Colon (tissue), 2 donors: ENCODE data around the gene CRELD1.

Experiments
- FAIRE-seq: peaks from 2 replicates; lab custom pipeline; 2012; peaks lifted over from hg19 to GRCh38; lab: Jason Lieb, UNC
- donor health status: control.
- donor health status: control.

Gene CRELD1

DNA sequence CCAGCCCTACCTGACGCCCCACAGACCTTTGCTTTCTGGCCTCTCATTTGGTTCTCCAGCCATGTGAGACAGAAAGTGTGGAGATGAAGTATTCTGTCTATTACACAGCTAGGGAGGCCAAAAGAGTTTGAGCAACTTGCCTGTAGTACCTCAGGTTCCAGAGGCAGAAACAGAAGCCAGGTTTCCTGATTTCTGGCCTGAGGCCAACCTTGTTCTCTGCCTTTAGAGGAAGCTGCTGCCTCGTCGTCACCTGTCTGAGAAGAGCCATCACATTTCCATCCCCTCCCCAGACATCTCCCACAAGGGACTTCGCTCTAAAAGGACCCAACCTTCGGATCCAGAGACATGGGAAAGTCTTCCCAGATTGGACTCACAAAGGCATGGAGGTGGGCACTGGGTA, 27.2 kb upstream of the CRELD1 start:
- no peak for FAIRE-seq

DNA sequence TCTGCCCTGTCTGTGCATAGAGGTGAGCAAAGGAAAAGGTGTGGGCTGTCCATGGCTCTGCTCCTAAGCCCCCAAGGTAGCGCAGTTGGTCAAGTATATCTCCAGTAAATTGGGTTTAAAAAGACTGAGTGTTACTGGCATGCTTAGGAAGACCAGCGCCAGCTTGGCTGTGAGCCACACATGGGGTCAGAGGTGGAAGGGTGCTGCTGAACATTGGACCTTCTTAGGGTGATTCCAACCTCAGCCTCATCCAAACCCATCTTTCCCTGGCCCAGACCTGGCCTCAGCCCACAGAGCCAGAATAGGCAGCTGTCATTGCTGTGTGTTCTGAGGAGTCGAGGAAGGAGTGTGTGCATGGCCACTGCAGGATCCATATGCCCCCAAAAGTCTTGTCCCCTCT, 25.3 kb upstream of the CRELD1 start:
- FAIRE-seq = no peak

DNA sequence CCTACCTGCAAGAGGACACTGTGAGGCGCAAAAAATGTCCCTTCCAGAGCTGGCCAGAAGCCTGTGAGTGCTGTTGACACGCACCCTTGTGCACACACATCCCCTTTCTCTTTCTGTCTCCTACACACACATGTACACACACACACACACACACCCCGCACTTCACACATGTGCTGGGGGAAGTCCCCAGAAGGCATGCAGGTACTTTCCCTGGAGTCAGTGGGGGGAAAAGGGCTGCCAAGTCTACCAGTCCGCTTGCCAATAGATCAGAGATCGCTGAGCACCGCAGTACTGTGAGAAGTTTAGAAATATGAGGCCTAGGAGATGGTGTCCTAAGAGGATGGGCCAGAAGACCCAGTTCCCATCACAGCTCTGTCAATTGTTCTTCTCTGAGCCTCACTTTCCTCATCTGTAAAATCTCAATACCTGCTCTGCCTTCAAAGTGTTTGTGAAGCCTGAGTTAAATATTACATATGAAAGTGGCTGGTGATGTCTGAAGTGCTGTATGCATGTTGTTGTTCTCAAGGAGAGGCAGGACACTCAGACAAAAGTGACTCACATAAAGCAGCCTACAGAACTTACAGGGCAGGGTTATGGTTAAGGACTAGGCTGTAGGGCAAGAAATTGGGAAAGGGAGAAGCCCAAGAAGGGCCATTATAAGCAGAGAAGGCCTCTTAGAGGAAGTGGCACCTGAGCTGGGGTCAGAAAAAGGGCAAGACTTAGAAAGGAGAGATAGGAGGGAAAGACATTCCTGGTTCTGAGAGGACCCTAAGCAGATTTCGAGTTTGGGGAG, 24.2 kb upstream of the CRELD1 start:
- FAIRE-seq = no peak

GRCh38 chr3:9911863-9912262, 21.8 kb upstream of the CRELD1 start:
- FAIRE-seq = no peak

GRCh38 chr3:9912294-9912935, 21.2 kb upstream of the CRELD1 start:
- no peak for FAIRE-seq

DNA sequence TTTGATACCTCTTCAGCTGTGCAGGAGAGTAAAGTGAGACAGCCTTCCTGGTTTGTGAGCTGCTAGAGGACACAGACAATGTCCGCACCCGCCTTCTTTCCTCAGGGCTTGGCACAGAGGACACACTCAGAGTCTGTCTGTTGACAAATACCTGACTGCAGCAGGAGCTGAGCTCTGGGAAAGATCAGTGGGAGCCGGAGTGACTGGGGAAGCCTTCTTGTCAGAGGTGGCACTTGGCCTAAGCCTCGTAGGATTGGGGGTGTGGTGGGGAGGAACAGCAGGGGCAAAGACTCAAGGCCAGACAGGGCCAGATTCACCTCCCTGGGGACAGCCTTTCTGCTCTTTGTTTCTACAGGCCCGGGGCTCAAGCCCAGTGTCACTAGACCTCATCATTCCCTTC, 20.0 kb upstream of the CRELD1 start:
- no peak for FAIRE-seq

DNA sequence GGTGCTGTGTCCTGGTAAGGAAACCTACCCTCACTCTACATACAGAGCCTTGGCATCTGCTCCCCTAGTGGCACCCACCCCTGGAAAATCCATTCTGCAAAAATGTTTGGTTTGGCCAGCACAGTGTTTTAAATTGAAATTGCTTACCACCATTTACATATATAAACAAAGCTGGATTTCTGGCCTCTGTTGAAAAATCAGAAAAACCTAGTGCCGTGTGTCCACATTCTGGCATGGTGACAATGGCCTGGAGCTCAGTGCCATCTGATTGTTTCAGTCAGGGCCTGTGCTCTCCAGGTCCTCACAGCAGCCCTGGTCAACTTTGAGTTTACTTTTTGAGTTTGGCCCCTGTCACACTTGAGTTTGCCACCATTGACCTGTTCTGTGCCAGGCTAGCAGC, 19.6 kb upstream of the CRELD1 start:
- no peak for FAIRE-seq

DNA sequence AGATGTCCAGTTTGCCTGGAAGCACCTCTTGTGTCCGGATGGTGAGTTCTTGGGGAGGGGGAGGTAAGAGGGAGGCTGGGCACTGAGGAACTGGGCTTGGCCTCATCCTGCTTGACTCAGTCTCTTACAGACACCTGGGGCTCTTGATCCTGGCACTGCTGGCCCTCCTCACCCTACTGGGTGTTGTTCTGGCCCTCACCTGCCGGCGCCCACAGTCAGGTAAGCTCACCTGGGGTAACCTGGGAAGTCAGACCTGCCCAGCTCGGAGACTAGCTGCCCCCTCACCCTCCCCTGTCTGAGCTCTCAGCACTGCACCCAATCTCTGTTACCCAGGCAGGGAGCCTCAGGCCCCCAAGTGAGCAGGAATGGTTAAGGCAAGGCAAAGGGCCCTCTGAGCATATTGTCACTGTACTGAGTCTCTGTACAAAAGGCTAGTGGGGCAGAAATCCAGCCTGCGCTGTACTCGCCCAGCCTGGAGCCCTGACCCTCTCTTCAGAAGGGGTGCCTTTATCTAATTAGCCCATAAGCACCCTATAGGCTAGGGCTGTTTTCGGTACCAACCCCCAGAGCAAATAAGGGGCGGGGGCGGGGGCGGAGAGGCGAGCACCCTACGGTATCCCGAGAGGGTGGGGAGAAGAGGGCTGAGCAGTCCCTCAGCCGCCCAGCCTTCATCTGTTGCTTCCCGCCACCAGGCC, 18.9 kb upstream of the CRELD1 start:
- FAIRE-seq = no peak

DNA sequence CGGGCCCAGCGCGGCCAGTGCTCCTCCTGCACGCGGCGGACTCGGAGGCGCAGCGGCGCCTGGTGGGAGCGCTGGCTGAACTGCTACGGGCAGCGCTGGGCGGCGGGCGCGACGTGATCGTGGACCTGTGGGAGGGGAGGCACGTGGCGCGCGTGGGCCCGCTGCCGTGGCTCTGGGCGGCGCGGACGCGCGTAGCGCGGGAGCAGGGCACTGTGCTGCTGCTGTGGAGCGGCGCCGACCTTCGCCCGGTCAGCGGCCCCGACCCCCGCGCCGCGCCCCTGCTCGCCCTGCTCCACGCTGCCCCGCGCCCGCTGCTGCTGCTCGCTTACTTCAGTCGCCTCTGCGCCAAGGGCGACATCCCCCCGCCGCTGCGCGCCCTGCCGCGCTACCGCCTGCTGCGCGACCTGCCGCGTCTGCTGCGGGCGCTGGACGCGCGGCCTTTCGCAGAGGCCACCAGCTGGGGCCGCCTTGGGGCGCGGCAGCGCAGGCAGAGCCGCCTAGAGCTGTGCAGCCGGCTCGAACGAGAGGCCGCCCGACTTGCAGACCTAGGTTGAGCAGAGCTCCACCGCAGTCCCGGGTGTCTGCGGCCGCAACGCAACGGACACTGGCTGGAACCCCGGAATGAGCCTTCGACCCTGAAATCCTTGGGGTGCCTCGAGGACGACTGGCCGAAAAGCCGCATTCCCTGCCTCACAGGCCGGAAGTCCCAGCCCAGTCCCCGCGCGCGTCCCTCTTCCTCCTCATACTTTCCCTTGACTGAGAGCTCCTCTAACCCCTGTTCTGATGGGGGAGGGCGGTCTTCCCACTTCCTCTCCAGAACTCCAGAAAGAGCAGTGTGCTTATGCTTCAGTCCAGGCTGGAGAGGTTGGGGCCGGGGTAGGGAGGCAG, 18.1 kb upstream of the CRELD1 start:
- no peak for FAIRE-seq

DNA sequence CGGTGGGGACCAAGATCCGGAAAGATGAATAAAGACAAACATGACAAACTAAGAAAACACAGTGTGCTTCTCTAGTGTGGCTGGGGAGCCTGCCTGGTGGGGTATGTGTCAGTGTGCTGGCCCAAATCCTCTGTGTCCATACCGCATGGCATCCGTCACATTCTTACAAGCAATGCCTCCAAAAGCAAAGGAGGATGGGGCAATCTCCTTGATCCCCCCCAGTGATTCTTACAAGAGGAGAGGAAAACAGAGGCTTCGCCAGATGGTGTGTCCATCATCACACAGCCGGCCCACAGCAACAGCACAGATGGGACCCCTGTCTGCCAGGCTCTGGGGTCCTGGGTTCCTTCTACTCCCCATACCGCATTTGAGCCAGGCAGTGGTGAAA, 17.3 kb upstream of the CRELD1 start:
- FAIRE-seq = no peak

DNA sequence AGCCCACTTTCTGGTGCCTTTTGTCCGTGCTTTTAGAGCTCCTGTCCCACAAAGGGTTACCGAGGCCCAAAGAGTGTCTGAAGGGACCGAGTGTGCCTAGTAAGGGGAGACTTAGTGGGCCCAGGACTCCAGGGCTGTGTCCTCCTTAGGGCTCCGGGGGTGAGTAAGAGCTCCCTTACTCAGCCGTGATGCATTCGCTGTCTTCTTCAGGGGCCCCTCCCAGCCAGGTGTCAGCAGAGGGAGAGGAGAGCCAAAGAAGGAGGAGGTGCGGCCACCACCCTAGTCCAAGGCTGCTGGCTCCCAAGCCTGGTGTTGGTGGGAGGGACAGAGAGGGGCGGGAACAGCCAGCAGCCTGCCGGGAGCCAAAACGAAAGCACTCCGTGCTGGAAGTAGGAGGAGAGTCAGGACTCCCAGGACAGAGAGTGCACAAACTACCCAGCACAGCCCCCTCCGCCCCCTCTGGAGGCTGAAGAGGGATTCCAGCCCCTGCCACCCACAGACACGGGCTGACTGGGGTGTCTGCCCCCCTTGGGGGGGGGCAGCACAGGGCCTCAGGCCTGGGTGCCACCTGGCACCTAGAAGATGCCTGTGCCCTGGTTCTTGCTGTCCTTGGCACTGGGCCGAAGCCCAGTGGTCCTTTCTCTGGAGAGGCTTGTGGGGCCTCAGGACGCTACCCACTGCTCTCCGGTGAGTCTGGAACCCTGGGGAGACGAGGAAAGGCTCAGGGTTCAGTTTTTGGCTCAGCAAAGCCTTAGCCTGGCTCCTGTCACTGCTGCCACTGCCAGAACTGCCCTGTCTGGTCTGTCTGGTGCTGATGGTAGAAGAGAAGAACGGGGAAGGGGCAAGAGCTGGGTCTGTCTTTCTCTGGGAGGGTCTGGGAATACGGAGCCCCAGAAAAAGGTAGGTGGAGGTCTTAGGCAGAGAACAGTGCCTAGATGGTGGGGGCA, 16.6 kb upstream of the CRELD1 start, which contains the start of gene IL17RC:
IL17RC (plus strand) TSS at position 365 of the 947 bp plus-strand sequence; CDS start at position 583, 218 bp downstream.
- no peak for FAIRE-seq

DNA sequence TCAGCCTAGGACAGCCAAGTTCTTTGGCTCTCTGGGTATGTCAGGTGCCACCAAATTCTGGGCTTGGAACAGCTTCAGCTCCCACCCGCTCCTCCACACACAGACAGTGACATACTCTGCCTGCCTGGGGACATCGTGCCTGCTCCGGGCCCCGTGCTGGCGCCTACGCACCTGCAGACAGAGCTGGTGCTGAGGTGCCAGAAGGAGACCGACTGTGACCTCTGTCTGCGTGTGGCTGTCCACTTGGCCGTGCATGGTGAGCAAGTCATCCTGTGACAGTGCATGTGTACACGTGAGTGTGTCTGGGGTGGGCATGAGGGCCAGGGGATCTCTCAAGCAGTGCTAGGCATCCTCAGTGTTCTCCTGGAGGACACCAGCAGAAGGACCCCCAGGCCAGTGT, 15.8 kb upstream of the CRELD1 start:
- no peak for FAIRE-seq

DNA sequence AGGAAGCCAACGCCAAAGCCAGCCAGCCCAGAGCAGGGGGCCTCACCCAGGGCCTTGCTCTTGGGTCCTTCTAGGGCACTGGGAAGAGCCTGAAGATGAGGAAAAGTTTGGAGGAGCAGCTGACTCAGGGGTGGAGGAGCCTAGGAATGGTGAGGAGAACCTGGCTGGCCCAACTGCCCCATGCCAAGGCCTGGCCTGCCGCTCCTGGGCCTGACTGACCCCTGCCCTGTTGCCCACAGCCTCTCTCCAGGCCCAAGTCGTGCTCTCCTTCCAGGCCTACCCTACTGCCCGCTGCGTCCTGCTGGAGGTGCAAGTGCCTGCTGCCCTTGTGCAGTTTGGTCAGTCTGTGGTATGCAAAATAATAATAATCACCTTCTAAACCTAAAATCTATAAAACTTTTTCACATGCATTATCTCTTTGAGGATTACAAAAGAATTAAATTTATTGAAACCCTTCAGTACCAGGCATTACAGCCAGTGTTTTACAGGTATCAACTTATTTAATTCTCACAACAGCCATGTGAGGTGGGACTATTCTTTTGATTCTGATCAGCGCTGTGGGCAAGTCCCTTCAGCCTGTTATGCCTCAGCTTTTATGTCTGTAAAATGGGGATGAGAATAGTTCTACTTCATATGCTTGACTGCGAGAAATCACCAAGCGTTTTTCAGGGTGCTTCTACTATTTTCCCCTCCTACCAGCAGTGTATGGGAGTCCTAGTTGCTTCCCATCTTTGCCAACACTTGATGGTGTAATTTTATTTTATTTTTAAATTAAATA, 15.2 kb upstream of the CRELD1 start:
- FAIRE-seq = no peak

DNA sequence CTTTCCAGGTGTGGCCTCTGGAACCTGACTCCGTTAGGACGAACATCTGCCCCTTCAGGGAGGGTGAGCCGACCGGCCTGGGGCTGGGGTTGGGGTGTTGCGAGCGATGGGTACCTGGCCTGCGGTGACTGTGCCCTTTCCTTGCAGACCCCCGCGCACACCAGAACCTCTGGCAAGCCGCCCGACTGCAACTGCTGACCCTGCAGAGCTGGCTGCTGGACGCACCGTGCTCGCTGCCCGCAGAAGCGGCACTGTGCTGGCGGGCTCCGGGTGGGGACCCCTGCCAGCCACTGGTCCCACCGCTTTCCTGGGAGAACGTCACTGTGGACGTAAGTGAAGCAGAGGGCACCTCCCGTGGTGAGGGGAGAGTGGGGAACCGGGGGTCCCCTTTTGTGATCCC, 5.5 kb upstream of the CRELD1 start:
- no peak for FAIRE-seq

DNA sequence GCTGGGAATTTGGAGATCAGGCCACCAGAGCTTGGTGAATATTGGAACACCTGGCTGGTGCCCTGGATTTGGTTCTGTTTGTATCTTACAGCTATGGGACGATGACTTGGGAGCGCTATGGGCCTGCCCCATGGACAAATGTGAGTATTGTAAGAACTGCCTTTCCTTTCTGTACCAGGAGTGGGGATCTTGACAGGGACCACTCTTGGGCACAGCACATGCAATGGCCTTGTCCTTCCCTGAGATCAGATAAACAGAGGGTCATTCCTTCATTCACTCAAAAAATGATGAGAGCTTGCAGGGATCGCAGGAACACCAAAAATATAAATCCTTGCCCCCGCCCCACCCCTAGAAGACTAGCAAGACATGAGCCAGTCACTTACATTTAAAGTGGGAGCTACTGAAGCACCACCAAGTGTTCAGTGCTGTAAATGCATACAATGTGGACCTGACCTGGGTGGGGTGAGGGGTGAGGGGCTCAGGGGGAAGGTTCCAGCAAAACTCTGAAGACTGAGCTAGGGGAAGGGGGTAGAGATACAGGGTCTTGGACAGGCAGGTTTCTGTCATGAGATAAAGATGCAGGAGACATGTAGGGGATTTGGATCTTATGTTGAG, 2.7 kb upstream of the CRELD1 start:
- FAIRE-seq = no peak

GRCh38 chr3:9932535-9932842, 1.1 kb upstream of the CRELD1 start:
- FAIRE-seq = no peak

- no peak for FAIRE-seq
Measured at GRCh38 chr3:9932843-9933560, 632 bp upstream of the CRELD1 start.

DNA sequence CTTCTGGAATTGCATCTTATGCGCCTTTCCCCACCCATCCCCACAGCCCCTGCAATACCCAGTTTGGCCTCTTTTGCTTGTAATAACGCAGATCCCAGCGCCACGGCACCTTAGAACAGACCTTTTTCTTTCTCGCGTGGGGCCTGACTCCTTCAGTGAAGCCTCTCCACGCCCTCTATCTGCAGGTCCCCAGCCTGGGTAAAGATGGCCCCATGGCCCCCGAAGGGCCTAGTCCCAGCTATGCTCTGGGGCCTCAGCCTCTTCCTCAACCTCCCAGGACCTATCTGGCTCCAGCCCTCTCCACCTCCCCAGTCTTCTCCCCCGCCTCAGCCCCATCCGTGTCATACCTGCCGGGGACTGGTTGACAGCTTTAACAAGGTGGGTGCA, 594 bp downstream of the CRELD1 start:
- FAIRE-seq = no peak

DNA sequence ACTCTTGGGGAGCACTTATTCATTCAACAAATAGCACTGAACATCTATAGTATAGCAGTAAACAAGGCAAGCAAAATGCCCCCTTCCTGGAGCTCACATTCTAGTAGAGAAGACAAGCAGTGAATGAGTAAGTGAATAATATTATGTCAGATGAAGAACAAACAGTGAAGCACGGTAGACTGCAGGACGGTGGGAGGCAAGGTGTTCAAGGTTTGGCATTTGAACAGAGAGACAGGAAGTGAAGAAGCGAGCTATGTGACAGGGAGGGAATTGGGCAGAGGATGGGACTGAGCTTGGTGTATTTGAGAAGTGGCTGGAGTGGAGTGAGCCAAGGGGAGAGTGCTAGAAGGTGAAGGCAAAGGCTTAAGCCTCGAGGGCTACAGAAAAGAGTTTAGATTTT, 1.4 kb downstream of the CRELD1 start:
- FAIRE-seq = no peak
